LNCAP (cell line): ENCODE measurements around the gene PIBF1.

Experiments used
- TF ChIP-seq, protein P1 (sequence below): fragments of 450-650 bp; IDR thresholded peaks from 2 replicates; pipeline ENCODE4 v1.5.1; 2017; ENCODE audit warnings: mild to moderate bottlenecking

Gene PIBF1

GRCh38 chr13:72864142-72865011, 82.4 kb downstream of the PIBF1 start:
- TF ChIP-seq, protein P1, sequence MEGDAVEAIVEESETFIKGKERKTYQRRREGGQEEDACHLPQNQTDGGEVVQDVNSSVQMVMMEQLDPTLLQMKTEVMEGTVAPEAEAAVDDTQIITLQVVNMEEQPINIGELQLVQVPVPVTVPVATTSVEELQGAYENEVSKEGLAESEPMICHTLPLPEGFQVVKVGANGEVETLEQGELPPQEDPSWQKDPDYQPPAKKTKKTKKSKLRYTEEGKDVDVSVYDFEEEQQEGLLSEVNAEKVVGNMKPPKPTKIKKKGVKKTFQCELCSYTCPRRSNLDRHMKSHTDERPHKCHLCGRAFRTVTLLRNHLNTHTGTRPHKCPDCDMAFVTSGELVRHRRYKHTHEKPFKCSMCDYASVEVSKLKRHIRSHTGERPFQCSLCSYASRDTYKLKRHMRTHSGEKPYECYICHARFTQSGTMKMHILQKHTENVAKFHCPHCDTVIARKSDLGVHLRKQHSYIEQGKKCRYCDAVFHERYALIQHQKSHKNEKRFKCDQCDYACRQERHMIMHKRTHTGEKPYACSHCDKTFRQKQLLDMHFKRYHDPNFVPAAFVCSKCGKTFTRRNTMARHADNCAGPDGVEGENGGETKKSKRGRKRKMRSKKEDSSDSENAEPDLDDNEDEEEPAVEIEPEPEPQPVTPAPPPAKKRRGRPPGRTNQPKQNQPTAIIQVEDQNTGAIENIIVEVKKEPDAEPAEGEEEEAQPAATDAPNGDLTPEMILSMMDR = no peak

DNA sequence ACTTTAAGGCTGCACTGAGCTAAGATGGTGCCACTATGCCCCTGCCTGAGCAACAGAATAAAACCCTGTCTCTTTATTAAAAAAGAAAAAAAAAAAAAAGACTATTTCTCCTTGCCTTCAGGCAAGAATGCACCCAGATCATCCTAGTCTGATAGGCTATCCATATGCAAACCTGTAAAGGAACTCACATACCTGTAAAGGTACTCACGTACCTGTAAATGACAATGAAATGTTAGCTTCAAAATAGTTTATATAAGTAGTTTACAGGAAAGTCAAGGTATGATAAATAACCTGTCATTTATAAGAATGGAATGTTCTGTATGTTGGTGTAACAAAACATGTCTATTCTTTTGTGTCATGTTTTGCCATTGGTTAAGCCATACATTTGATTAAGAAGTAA, 86.3 kb downstream of the PIBF1 start:
- TF ChIP-seq, protein P1 = no peak

- TF ChIP-seq, protein P1 = no peak
Measured at GRCh38 chr13:72875233-72875632, 93.3 kb downstream of the PIBF1 start.

DNA sequence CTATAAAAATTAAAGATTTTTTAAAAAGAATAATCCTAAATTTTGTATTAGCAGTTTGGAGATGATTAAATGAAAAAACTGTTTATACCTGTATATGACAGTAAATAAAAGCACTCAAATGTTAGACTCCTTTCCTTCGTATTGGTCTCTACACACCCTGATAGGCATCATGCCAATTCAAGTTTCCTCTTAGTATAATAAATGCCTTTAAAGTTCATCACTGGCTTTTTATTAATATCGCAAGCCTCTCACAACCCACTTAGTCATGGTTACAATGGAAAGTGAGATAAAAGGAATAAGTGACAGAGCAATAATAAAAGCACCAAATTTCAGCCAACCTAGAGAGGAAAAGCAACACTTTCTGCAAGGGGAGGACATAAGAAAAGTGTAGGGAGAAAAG, 102.2 kb downstream of the PIBF1 start:
- TF ChIP-seq, protein P1 = no peak

GRCh38 chr13:72886272-72887067, 104.5 kb downstream of the PIBF1 start:
- TF ChIP-seq, protein P1 = no peak

DNA sequence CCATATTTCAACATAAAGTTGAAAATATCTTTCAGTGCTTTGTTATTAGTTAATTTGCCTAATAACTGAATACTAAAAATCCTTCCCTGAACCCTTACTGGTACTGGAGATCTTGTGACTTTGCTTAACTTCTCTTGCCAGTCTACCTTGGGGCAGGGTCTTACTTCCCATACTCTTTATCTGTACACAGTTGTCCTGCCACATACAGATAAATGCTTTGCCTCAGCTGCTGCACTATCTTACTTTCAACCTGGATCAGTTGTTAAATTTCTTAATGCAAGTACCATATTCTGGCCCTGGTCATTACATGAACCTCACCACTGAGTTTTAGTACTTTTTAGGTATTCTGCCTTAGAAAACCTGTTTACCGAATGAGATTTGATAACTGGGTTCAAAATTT, 107.6 kb downstream of the PIBF1 start:
- TF ChIP-seq, protein P1 = no peak

DNA sequence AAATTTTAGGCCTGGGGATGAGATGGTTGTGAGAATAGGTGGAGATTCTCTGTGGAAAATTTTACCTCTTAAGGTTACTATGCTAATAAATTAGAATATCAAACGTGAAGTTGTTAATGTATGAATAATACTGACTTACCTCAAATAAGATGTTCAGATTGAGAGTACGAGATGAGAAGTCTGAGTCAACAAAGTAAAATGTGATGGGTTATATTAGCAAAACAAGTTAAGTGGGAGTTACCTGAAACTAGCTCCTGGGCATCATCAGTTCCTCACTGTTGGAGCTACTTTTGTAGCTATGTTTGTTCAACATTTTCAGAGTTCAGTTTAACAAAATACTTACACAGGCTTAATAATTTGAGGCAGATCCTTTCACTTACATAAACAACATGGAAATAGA, 108.6 kb downstream of the PIBF1 start:
- TF ChIP-seq, protein P1 = no peak
